ENCODE measurements around the gene KLHDC2. TPM values are rescaled to one million over a fixed set of nuclear protein-coding genes. Genes with fewer than 3 reads are reported as not detected.
"Not testable (repeated sequence)": the region's sequence is repeated elsewhere in the genome, so short reads cannot be mapped to it uniquely, and the experiment has no call there.

The KLHDC2 gene
- polyA plus RNA-seq, 4 donors: 135 to 180 (median 160) TPM

- no peak for DNase-seq (ENCODE audit: low read depth in 4 of 4, low spot score in 2 of 4)
Observed at GRCh38 chr14:49774106-49774505, 6.2 kb downstream of the KLHDC2 start.

GRCh38 chr14:49778421-49778820, 10.5 kb downstream of the KLHDC2 start:
- DNase-seq (ENCODE audit: low read depth in 4 of 4, low spot score in 2 of 4): no peak

DNA sequence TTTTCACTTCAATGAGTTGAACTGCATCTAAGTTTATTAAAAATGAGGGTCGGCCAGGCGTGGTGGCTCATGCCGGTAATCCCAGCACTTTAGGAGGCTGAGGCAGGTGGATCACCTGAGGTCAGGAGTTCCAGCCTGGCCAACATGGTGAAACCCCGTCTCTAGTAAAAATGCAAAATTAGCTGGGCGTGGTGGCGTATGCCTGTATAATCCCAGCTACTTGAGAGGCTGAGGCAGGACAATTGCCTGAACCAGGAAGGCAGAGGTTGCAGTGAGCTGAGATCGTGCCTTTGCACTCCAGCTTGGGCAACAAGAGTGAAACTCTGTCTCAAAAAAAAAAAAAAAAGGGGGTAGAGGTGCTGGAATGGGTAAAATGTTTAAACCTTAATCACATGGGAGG, 13.1 kb downstream of the KLHDC2 start:
- not testable (repeated sequence) for DNase-seq (ENCODE audit: low read depth in 4 of 4, low spot score in 2 of 4)

DNA sequence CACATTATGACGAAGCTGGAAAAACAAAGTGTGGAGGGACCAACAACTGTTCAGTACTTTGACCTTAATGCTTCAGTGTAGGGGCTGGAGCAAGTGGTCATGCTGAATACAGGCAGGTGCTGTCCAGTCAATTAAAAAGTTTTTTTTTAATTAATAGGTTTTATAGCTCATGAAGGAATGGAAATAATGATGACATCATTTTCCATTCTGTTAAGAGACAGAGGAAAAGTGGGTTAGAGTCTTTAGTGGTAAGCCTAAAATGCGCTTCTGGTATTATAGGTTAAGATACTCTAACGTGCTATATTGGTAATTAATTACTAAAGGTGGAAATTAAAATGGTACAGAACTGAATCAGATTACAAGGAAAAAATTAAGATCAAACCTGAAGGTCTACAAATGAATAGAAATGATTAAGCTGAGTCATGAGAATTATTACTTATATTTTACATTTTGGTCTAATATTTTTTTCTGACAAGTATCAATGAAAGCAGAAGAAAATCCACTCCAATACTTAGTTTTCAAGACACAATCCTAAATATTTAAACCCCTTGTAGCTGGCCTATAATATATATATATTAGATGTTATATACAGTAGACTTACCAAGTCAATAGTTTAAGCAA, 15.6 kb downstream of the KLHDC2 start:
- DNase-seq (ENCODE audit: low read depth in 4 of 4, low spot score in 2 of 4): no peak

DNA sequence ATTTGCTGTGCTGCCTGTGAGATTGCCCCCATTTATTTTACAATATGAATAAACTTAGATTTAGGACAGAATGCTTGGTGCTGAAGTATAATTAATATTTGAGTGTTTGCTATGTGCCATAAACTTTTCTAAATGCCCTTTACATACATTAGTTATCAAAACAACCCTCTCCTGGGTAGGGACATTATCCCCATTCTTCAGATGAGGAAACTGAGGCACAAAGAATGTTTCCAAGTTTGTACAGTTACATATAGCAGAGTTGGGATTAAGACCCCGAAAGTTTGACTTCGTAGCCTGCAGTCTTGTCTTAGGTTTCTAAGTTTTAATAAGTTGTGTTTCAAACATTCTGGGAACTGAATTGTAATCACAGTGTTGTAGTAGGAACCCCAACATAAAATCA, 18.4 kb downstream of the KLHDC2 start:
- no peak for DNase-seq (ENCODE audit: low read depth in 4 of 4, low spot score in 2 of 4)

- no peak for DNase-seq (ENCODE audit: low read depth in 4 of 4, low spot score in 2 of 4)
Observed at GRCh38 chr14:49792618-49793017, 24.7 kb downstream of the KLHDC2 start.

DNA sequence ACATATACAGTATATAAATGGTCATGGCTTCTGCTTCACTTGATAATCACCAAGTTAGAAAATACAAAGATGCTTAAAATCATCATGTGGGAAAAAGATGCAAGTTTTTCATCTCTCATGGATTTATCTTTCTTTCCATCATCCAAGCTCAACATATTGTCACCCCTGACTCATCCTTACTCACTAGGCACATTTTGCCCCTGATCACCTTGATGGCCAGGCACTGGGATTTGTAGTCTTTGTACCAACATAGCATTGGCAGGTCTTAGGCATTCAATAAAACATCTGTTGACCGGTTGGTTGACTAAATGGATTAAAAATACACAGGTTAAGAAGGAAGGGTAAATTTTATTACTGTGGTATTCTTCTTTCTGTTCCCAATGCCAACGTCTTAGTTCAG, 28.1 kb downstream of the KLHDC2 start:
- DNase-seq (ENCODE audit: low read depth in 4 of 4, low spot score in 2 of 4): no peak

DNA sequence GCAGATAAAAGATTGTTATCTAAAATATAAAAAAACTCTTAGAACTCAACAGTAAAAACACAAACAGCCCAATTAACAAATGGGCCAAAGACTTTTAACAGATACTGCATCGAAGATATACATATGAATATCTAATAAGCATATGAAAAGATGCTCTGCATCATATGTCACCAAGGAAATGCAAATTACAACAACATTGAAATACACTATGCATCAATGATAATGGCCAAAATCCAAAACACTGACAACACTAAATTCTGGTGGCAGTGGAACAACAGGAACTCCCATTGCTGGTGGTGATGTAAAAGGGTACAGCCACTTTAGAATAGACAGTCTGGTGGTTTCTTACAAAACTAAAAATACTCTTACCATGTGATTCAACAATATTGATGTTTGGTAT, 40.8 kb downstream of the KLHDC2 start:
- DNase-seq (ENCODE audit: low read depth in 4 of 4, low spot score in 2 of 4): no peak

DNA sequence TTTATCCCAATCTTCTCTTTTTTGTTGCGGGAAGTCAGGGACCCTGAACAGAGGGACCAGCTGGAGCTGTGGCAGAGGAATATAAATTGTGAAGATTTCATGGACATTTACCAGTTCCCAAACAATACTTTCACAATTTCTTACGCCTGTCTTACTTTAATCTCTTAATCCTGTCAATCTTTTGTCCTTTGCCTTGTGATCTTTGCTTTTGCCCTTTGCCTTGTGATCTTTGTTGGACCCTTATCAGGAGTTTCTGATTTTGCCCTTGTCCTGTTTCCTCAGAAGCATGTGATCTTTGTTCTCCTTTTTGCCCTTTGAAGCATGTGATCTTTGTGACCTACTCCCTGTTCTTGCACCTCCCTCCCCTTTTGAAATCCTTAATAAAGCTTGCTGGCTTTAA, 48.2 kb downstream of the KLHDC2 start:
- DNase-seq (ENCODE audit: low read depth in 4 of 4, low spot score in 2 of 4): not testable (repeated sequence)

DNA sequence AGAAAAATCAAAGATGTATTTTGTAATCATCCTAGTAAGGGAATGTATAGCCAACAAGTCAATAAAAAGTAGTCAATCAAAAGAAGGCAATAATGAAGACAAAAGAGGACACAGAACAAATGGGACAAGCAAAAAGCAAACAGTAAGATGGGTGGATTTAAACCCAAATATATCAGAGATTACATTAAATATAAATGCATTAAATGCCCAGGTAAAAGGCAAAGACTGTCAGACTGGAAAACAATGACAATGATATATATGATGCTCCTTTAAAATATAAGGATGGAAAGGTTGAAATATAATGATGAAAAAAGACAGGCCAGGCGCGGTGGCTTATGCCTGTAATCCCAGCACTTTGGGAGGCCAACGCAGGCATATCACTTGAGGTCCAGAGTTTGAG, 48.9 kb downstream of the KLHDC2 start:
- no peak for DNase-seq (ENCODE audit: low read depth in 4 of 4, low spot score in 2 of 4)

DNA sequence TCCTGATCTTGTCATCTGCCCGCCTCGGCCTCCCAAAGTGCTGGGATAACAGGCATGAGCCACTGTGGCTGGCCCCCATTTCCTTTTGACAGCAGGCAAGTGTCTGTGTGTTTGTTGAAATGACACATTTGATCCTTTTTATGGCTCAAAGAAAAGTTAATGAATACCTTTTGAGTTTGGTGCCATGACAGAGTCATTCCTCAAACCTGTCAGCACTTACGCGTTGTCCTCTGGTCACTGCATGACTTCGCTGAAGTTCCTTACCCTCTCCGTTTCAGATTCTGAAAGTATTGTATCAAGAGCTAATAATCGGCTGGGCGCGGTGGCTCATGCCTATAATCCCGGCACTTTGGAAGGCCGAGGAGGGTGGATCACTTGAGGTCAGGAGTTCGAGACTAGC, 52.2 kb downstream of the KLHDC2 start:
- no peak for DNase-seq (ENCODE audit: low read depth in 4 of 4, low spot score in 2 of 4)

DNA sequence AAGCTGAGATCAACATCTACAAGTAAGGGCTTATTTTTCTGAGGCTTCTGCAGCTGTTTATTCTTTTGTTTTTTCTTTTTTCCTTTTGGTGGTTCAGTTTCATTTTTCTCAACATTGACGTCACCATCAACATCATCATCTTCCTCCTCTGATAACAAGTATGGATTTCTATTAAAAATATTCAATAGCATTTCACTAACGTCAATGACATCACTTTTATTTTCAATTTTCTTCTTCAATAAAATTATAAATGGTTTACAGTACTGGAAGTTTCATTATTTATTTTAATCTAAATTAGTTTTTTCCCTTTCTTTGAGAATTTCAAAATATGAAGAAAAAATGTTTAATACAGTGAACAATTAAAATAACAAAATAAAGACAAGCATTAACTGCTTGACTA, 60.7 kb downstream of the KLHDC2 start:
- no peak for DNase-seq (ENCODE audit: low read depth in 4 of 4, low spot score in 2 of 4)

Other genes with a start within 250 kb of the KLHDC2 start
- gene RPS29, start 181.8 kb upstream of the KLHDC2 start, polyA plus RNA-seq (ENCODE audit: insufficient read length in 4 of 4): 1,000 to 10,000 TPM; 1,301 to 2,136 (median 1,626) TPM
- 10 to 100 TPM; 10.2 to 14.2 (median 12.1) TPM for gene LRR1, start 169.2 kb upstream of the KLHDC2 start, polyA plus RNA-seq (ENCODE audit: insufficient read length in 4 of 4)
- 100 to 1,000 TPM; 142 to 223 (median 205) TPM for gene RPL36AL, start 147.5 kb upstream of the KLHDC2 start, polyA plus RNA-seq (ENCODE audit: insufficient read length in 4 of 4)
- gene MGAT2, start 147.4 kb upstream of the KLHDC2 start, polyA plus RNA-seq (ENCODE audit: insufficient read length in 4 of 4): 10 to 100 TPM; 10.6 to 25.2 (median 20.3) TPM
- 10 to 100 TPM; 15.5 to 19.1 (median 17.3) TPM for gene DNAAF2, start 132.9 kb upstream of the KLHDC2 start, polyA plus RNA-seq (ENCODE audit: insufficient read length in 4 of 4)
- gene POLE2, start 79.9 kb upstream of the KLHDC2 start, polyA plus RNA-seq (ENCODE audit: insufficient read length in 4 of 4): 10 to 100 TPM; 12.5 to 31.9 (median 19.0) TPM
- gene KLHDC1, start 75.0 kb upstream of the KLHDC2 start, polyA plus RNA-seq (ENCODE audit: insufficient read length in 4 of 4): 1 to 10 TPM; 4.9 to 8.2 (median 6.1) TPM
- gene NEMF, start 84.6 kb downstream of the KLHDC2 start, polyA plus RNA-seq (ENCODE audit: insufficient read length in 4 of 4): 100 to 1,000 TPM in 1 of 4 donors, 10 to 100 TPM in 3; 81.3 to 101 (median 91.7) TPM
- 10 to 100 TPM; 80.4 to 89.5 (median 85.1) TPM for gene ARF6, start 124.9 kb downstream of the KLHDC2 start, polyA plus RNA-seq (ENCODE audit: insufficient read length in 4 of 4)